Cerebellar cortex (tissue), 1 donor: ENCODE data around the gene MAX.
A peak's percentile ranks its signal among the peaks of the same experiment; 100 is the strongest.

Experiments used
- DNase-seq: peaks from one replicate; pipeline ENCODE4 v3.0.0-alpha.2; 2015; ENCODE audit warnings: low spot score

Gene MAX

GRCh38 chr14:65102441-65103149, at the start of gene MAX:
TSS of gene MAX (minus strand) at chr14:65102517. CDS start at chr14:65102339, 178 bp downstream.
- peak; percentile 99 for DNase-seq

- DNase-seq: peak; percentile 63
Measured at GRCh38 chr14:65151609-65151956, 49.3 kb upstream of the MAX start.

GRCh38 chr14:65150898-65151608, 48.7 kb upstream of the MAX start:
- DNase-seq: peak; percentile 47

GRCh38 chr14:65149116-65149515, 46.8 kb upstream of the MAX start:
- no peak for DNase-seq

- DNase-seq: no peak
Measured at GRCh38 chr14:65144170-65144569, 41.9 kb upstream of the MAX start.

- no peak for DNase-seq
Measured at GRCh38 chr14:65142914-65143625, 40.8 kb upstream of the MAX start.

- DNase-seq: no peak
Measured at GRCh38 chr14:65142429-65142828, 40.1 kb upstream of the MAX start.

GRCh38 chr14:65141523-65141922, 39.2 kb upstream of the MAX start:
- no peak for DNase-seq

GRCh38 chr14:65137648-65138307, 35.5 kb upstream of the MAX start:
- DNase-seq: no peak

- no peak for DNase-seq
Measured at GRCh38 chr14:65134651-65135579, 32.6 kb upstream of the MAX start.

- no peak for DNase-seq
Measured at GRCh38 chr14:65132855-65133254, 30.5 kb upstream of the MAX start.

- no peak for DNase-seq
Measured at GRCh38 chr14:65131301-65131701, 29.0 kb upstream of the MAX start.

- no peak for DNase-seq
Measured at GRCh38 chr14:65128096-65128495, 25.8 kb upstream of the MAX start.

- no peak for DNase-seq
Measured at GRCh38 chr14:65117769-65118745, 15.7 kb upstream of the MAX start.

- no peak for DNase-seq
Measured at GRCh38 chr14:65115615-65116014, 13.3 kb upstream of the MAX start.

GRCh38 chr14:65110525-65110924, 8.2 kb upstream of the MAX start:
- no peak for DNase-seq

- no peak for DNase-seq
Measured at GRCh38 chr14:65109357-65109756, 7.0 kb upstream of the MAX start.

GRCh38 chr14:65107200-65107599, 4.9 kb upstream of the MAX start:
- DNase-seq: no peak

GRCh38 chr14:65106736-65107135, 4.4 kb upstream of the MAX start:
- no peak for DNase-seq

- DNase-seq: no peak
Measured at GRCh38 chr14:65106316-65106715, 4.0 kb upstream of the MAX start.
